ENCODE data around the gene ADI1.

GRCh38 chr2:3482363-3482821, 36.9 kb downstream of the ADI1 start:
- no peak for TF ChIP-seq CTCF (IDR thresholded peaks at IDR 0.05 in 2 of 3, conservative IDR thresholded peaks at IDR 0.05 in 1 of 3; ENCODE audit: control insufficient read depth in 2 of 3, extremely low read depth in 1 of 3, insufficient read depth in 1 of 3, low read depth in 3 of 3, low read length in 3 of 3)
- TF ChIP-seq MYC (IDR thresholded peaks at IDR 0.05; ENCODE audit: insufficient read depth, insufficient read length, insufficient replicate concordance, low read length, severe bottlenecking): no peak
- no peak for TF ChIP-seq POLR2A (IDR thresholded peaks at IDR 0.05; ENCODE audit: low read depth, low read length)
- no peak for TF ChIP-seq RCOR1 (conservative IDR thresholded peaks at IDR 0.05; ENCODE audit: low read depth, low read length)
